GM12878 (cell line): Measurements from ENCODE around the gene KIAA1671. TPM values are rescaled to one million over a fixed set of nuclear protein-coding genes. Genes with fewer than 3 reads are reported as not detected.

Experiments used
- ATAC-seq: fragments of 200-7000 bp; cut with Tn5 transposase; 3 replicates; pipeline ENCODE4 v1.9.1; 2020; ENCODE audit warnings: mild to moderate bottlenecking, moderate library complexity
- BruUV-seq: library from RNA; stranded (reverse); fragments of 400-500 nt; replicated peaks from 2 replicates; lab custom pipeline; 2021; lab: Mats Ljungman, UMichigan
- CTCF ChIA-PET: fragments of 300-600 bp; sonication (Branson Sonifier 250); formaldehyde crosslinking; extraction: SDS; loops from one replicate; lab custom pipeline; 2021; ENCODE audit warnings: inconsistent platforms; lab: Yijun Ruan, JAX
- POLR2A ChIA-PET: fragments of 350-600 bp; formaldehyde crosslinking; extraction: SDS; loops from one replicate; lab custom pipeline; 2021; ENCODE audit warnings: inconsistent platforms; lab: Charles Lee
- RAD21 ChIA-PET: fragments of 300-600 bp; sonication (Branson Sonifier 250); formaldehyde crosslinking; loops from one replicate; lab custom pipeline; 2023; ENCODE audit warnings: antibody characterized with exemption; ENCODE audit not compliant: unreplicated experiment; lab: Charles Lee
- SMC1A ChIA-PET: fragments of 300-600 bp; sonication (Branson Sonifier 250); formaldehyde crosslinking; loops from one replicate; lab custom pipeline; 2023; ENCODE audit not compliant: unreplicated experiment, uncharacterized antibody; lab: Charles Lee
- DNase-seq: peaks from one replicate; pipeline ENCODE4 v3.0.0-alpha.2; 2011; ENCODE audit warnings: low read depth, low spot score
- FAIRE-seq: peaks from 3 replicates; lab custom pipeline; 2011; peaks lifted over from hg19 to GRCh38; lab: Jason Lieb, UNC
- H2AFZ ChIP-seq: 2 replicates; pipeline ENCODE4 v1.6.0; 2011; ENCODE audit warnings: low read depth, low read length, control low read depth; ENCODE audit not compliant: control insufficient read depth
- H3K27ac ChIP-seq: 2 replicates; pipeline ENCODE4 v1.5.1; 2011; ENCODE audit warnings: control low read depth; ENCODE audit not compliant: control insufficient read depth, insufficient read depth
- H3K27me3 ChIP-seq, 2 experiments: replicated peaks in 1 of 2; 2 replicates each; pipeline versions ENCODE4 v1.6.0 to v1.6.1; 2011; ENCODE audit warnings: low read length in 1 of 2; ENCODE audit not compliant: control insufficient read depth in 2 of 2, insufficient read depth in 2 of 2
- H3K36me3 ChIP-seq, 2 experiments: 2 replicates each; pipeline ENCODE4 v1.5.1; 2011; ENCODE audit warnings: low read length in 1 of 2; ENCODE audit not compliant: control insufficient read depth in 2 of 2, insufficient read depth in 2 of 2
- H3K4me1 ChIP-seq: 2 replicates; pipeline ENCODE4 v1.6.1; 2011; ENCODE audit warnings: mild to moderate bottlenecking, low read length, moderate library complexity, mixed read lengths; ENCODE audit not compliant: control insufficient read depth, insufficient read depth
- H3K4me2 ChIP-seq: 2 replicates; pipeline ENCODE4 v1.6.0; 2011; ENCODE audit warnings: control low read depth; ENCODE audit not compliant: control insufficient read depth, insufficient read depth
- H3K4me3 ChIP-seq: fragments of 200-600 bp; sonication (generic); 2 replicates; pipeline ENCODE4 v1.5.1; 2016
- H3K79me2 ChIP-seq: 2 replicates; pipeline ENCODE4 v1.6.0; 2011; ENCODE audit warnings: low read length; ENCODE audit not compliant: control insufficient read depth, insufficient read depth
- H3K9ac ChIP-seq: 2 replicates; pipeline ENCODE4 v1.8.0; 2011; ENCODE audit warnings: low read length, control low read depth, mixed read lengths; ENCODE audit not compliant: control insufficient read depth, insufficient read depth
- H3K9me3 ChIP-seq: replicated peaks from 3 replicates; pipeline ENCODE4 v1.5.1; 2011; ENCODE audit warnings: mild to moderate bottlenecking, low read length; ENCODE audit not compliant: control insufficient read depth, insufficient read depth
- H4K20me1 ChIP-seq: 2 replicates; pipeline ENCODE4 v1.6.0; 2011; ENCODE audit not compliant: control insufficient read depth, insufficient read depth
- GABPA ChIP-seq: IDR thresholded peaks from 2 replicates; pipeline ENCODE4 v1.6.1; 2014; ENCODE audit warnings: antibody characterized with exemption, low read depth, mild to moderate bottlenecking, inconsistent platforms
- KLF5 ChIP-seq: fragments of 450-650 bp; IDR thresholded peaks from 2 replicates; pipeline ENCODE4 v1.6.1; 2014; ENCODE audit warnings: mild to moderate bottlenecking; ENCODE audit not compliant: partially characterized antibody
- MTA2 ChIP-seq: fragments of 450-650 bp; IDR thresholded peaks from 2 replicates; pipeline ENCODE4 v1.6.1; 2016; ENCODE audit warnings: low read depth, mild to moderate bottlenecking, moderate library complexity
- MTA3 ChIP-seq: IDR thresholded peaks from 2 replicates; pipeline ENCODE4 v1.6.1; 2012; ENCODE audit warnings: low read length, inconsistent platforms, borderline replicate concordance
- NFXL1 ChIP-seq: fragments of 450-650 bp; IDR thresholded peaks from 2 replicates; pipeline ENCODE4 v1.6.1; 2017; ENCODE audit warnings: antibody characterized with exemption, mild to moderate bottlenecking, borderline replicate concordance
- NRF1 ChIP-seq: conservative IDR thresholded peaks from 2 replicates; pipeline ENCODE4 v1.6.1; 2011; ENCODE audit warnings: mild to moderate bottlenecking, low read depth, low read length, improper control_type of control experiment
- RAD21 ChIP-seq: IDR thresholded peaks from 2 replicates; pipeline ENCODE4 v1.6.1; 2011; ENCODE audit warnings: mild to moderate bottlenecking, low read depth, low read length, moderate library complexity; ENCODE audit not compliant: insufficient read depth
- RB1 ChIP-seq: fragments of 450-650 bp; formaldehyde crosslinking; IDR thresholded peaks from 2 replicates; pipeline ENCODE4 v1.6.1; 2017; ENCODE audit warnings: mild to moderate bottlenecking, borderline replicate concordance
- RFX5 ChIP-seq: IDR thresholded peaks from 2 replicates; pipeline ENCODE4 v1.6.1; 2011; ENCODE audit warnings: low read depth, low read length, improper control_type of control experiment
- SIN3A ChIP-seq: IDR thresholded peaks from 2 replicates; pipeline ENCODE4 v1.6.1; 2012; ENCODE audit warnings: low read depth, low read length, improper control_type of control experiment
- SMAD1 ChIP-seq: fragments of 450-650 bp; IDR thresholded peaks from 2 replicates; pipeline ENCODE4 v1.6.1; 2018; ENCODE audit warnings: mild to moderate bottlenecking, low read depth; ENCODE audit not compliant: partially characterized antibody
- SRF ChIP-seq, 2 experiments: IDR thresholded peaks; 2 replicates each; pipeline ENCODE4 v1.6.1; 2011; ENCODE audit warnings: low read depth in 2 of 2, low read length in 2 of 2, mild to moderate bottlenecking in 1 of 2, moderate library complexity in 1 of 2
- TBL1XR1 ChIP-seq: IDR thresholded peaks from 2 replicates; pipeline ENCODE4 v1.6.1; 2012; ENCODE audit warnings: low read depth, low read length, improper control_type of control experiment
- ZNF24 ChIP-seq: fragments of 450-650 bp; IDR thresholded peaks from 2 replicates; pipeline ENCODE4 v1.6.1; 2017; ENCODE audit warnings: antibody characterized with exemption, mild to moderate bottlenecking
- WGBS: methylation state at CpG from one replicate; pipeline ENCODE4 v1.1.6; 2016; ENCODE audit warnings: low lambda C conversion rate; ENCODE audit not compliant: insufficient replicate concordance, insufficient coverage; ENCODE audit errors: missing lambda C conversion rate; 5-methylcytosine and 5-hydroxymethylcytosine counted together
- in situ Hi-C: fragments of 300-500 bp; cut with MboI; formaldehyde crosslinking; loops from 9 replicates; pipeline ENCODE4 v1.14.3; 2018; ENCODE audit warnings: mixed read lengths
- intact Hi-C: fragments of 100-400 bp; cut with micrococcal nuclease; formaldehyde crosslinking; loops from one replicate; pipeline ENCODE4 v1.14.2; 2022; ENCODE audit not compliant: unreplicated experiment
- polyA plus RNA-seq, 11 experiments: library from polyadenylated mRNA; depleted of rRNA in 4 of 11; unstranded in 6 of 11; stranded (reverse) in 5 of 11; fragments of >200 nt; fragmentation: Nextera tagmentation in 4 of 11; fragmentation: Illumina TruSeq in 1 of 11; extraction: Ambion mirVana in 4 of 11; extraction: Trizol in 1 of 11; gene quantifications; 1 replicate in 1 of 11; 2 replicates in 10 of 11; pipeline versions ENCODE4 v1.2.1 to v1.2.3, GENCODE V29; 2011 to 2016; ENCODE audit warnings: inconsistent platforms in 2 of 11, missing spikeins in 2 of 11, low read depth in 1 of 11
- total RNA-seq, 4 experiments: library from RNA; depleted of rRNA in 3 of 4; stranded (reverse); fragments of >200 nt in 3 of 4; fragmentation: Illumina TruSeq in 1 of 4; extraction: Trizol in 1 of 4; gene quantifications; 2 replicates each; pipeline versions ENCODE4 v1.2.1 to v1.2.3, GENCODE V29; 2013 to 2021
- TF ChIP-seq, protein P1 (sequence below): fragments of 450-650 bp; IDR thresholded peaks from 2 replicates; pipeline ENCODE4 v1.6.1; 2017; ENCODE audit warnings: low read depth, mild to moderate bottlenecking, moderate library complexity

The KIAA1671 gene
- total and polyA plus RNA-seq, 10 of the 15 experiments (the other 5 are each of a cell fraction or from before 2014, with no cell fraction given): 0.05 to 2.7 (median 0.33) TPM

DNA sequence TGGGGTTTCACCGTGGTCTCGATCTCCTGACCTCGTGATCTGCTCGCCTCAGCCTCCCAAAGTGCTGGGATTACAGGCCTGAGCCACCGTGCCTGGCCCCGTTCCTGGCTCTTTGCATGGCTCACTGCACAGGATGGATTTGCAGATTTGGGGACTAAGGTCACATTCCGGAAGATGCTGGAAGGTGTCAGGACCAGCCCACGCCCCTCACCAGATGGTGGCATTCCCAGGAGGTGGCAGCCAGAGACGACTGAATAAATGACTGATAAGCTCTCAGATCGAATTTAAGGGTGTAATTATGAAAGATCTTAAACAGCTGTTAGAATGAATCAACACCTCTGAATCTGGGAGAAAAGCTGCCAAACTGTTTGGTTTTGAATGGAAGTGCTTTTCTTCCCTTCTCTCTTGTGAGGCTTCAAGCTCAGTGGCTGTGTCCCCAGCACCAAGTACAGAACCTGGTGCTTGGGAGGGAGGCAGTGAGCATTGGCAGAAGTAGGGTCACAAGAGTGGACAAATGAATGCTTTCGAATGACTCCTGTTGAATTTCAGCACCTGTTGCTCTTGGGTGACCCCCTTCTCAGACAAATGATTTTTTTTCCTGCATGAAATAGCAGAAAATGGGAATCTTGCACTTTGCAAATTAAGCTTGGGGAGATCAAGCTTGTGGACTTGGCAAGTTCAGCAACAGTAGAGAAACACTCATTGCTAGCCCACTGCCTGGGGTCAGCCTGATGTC is 69.6 kb downstream of the KIAA1671 start:
- no peak overlapping the region for H2AFZ ChIP-seq
- no peak overlapping the region for H3K4me3 ChIP-seq
- no peaks in the 10 kb centered on the region for H3K79me2 ChIP-seq
- no peaks in the 10 kb centered on the region for H3K36me3 ChIP-seq
- H3K4me2 ChIP-seq: no peak overlapping the region
- RAD21 ChIA-PET: no interaction called here
- WGBS: 26% methylated on average over 11 of the region's 11 CpGs
- no peak overlapping the region for H3K9ac ChIP-seq
- no peak overlapping the region for H3K27ac ChIP-seq
- no TSS peak for BruUV-seq
- ATAC-seq (no peak), DNase-seq (no peak), FAIRE-seq (no peak)
- H4K20me1 ChIP-seq: no peaks in the 10 kb centered on the region
- in situ Hi-C loops: no loop called here
- POLR2A ChIA-PET: no interaction called here
- intact Hi-C loops: no loop called here
- TF ChIP-seq SMAD1 (no peak), GABPA (no peak), RFX5 (no peak), NRF1 (no peak), ZNF24 (no peak), TBL1XR1 (no peak), RB1 (no peak), RAD21 (no peak), KLF5 (no peak), NFXL1 (no peak), SRF (IDR thresholded peaks at IDR 0.05; ENCODE audit: low read depth in 2 of 2, low read length in 2 of 2) (no peak), SIN3A (no peak), MTA2 (no peak), MTA3 (no peak)
- TF ChIP-seq, protein P1, sequence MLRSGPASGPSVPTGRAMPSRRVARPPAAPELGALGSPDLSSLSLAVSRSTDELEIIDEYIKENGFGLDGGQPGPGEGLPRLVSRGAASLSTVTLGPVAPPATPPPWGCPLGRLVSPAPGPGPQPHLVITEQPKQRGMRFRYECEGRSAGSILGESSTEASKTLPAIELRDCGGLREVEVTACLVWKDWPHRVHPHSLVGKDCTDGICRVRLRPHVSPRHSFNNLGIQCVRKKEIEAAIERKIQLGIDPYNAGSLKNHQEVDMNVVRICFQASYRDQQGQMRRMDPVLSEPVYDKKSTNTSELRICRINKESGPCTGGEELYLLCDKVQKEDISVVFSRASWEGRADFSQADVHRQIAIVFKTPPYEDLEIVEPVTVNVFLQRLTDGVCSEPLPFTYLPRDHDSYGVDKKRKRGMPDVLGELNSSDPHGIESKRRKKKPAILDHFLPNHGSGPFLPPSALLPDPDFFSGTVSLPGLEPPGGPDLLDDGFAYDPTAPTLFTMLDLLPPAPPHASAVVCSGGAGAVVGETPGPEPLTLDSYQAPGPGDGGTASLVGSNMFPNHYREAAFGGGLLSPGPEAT: no peak
- SMC1A ChIA-PET: no interaction called here
- CTCF ChIA-PET: no interaction called here
- H3K4me1 ChIP-seq: no peaks in the 10 kb centered on the region
- peaks cover 3% of the 10 kb centered on the region in 2 experiments; a peak in 3 of 4 replicates for H3K27me3 ChIP-seq
- H3K9me3 ChIP-seq: no peaks in the 10 kb centered on the region
